ENCODE data around the gene HOXA5.

HOXA5 gene

DNA sequence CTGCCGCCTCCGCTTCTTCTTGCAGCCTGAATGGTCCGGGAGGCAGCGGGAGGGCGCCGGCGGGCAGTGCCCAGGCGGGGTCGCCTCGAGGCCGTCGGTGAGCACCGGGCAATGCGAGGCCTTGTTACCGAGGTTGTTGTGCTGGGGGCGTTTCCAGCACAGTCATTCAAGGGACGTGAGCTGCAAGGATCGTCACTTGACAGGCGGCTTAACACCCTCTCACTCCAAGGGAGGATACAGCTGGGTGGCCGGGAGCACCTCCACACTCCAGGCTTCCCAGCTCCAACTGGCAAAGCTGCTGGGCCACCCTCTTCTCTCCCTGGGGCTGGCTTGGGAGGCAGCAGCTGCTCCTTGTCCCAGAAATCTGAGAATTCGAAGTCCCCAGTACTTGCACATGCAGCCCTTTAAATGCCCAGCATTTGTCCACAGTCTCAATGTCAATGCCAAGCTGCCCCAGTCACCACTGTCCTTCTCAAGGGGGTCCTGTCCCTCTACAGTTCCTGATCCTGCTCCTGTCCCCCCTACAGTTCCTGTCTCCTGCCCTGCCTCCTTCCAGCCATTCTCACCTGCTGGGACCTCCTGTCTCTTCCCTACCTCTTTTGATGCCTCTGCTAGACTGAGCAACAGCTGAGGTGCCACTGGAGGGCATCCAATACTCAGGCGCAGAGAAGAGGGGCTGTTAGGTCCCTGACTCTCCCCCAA lies 46.0 kb upstream of the HOXA5 start:
- peak overlapping the region; percentile 55 to 92 (median 71) for H3K4me3 Mint-ChIP-seq
- H3K9me3 Mint-ChIP-seq = no peaks in the 10 kb centered on the region
- TF ChIP-seq, protein P1, sequence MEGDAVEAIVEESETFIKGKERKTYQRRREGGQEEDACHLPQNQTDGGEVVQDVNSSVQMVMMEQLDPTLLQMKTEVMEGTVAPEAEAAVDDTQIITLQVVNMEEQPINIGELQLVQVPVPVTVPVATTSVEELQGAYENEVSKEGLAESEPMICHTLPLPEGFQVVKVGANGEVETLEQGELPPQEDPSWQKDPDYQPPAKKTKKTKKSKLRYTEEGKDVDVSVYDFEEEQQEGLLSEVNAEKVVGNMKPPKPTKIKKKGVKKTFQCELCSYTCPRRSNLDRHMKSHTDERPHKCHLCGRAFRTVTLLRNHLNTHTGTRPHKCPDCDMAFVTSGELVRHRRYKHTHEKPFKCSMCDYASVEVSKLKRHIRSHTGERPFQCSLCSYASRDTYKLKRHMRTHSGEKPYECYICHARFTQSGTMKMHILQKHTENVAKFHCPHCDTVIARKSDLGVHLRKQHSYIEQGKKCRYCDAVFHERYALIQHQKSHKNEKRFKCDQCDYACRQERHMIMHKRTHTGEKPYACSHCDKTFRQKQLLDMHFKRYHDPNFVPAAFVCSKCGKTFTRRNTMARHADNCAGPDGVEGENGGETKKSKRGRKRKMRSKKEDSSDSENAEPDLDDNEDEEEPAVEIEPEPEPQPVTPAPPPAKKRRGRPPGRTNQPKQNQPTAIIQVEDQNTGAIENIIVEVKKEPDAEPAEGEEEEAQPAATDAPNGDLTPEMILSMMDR (IDR thresholded peaks at IDR 0.05; ENCODE audit: unreplicated experiment in 3 of 3) = no peak
- peaks cover 47% of the 10 kb centered on the region for H3K4me1 Mint-ChIP-seq
- H3K36me3 Mint-ChIP-seq (ENCODE audit: low read depth) = no peaks in the 10 kb centered on the region
- peak overlapping the region in 1 of 3 experiments; percentile 97 for H3K27ac Mint-ChIP-seq
- H3K27me3 Mint-ChIP-seq (ENCODE audit: low read depth) = peaks cover 100% of the 10 kb centered on the region

DNA sequence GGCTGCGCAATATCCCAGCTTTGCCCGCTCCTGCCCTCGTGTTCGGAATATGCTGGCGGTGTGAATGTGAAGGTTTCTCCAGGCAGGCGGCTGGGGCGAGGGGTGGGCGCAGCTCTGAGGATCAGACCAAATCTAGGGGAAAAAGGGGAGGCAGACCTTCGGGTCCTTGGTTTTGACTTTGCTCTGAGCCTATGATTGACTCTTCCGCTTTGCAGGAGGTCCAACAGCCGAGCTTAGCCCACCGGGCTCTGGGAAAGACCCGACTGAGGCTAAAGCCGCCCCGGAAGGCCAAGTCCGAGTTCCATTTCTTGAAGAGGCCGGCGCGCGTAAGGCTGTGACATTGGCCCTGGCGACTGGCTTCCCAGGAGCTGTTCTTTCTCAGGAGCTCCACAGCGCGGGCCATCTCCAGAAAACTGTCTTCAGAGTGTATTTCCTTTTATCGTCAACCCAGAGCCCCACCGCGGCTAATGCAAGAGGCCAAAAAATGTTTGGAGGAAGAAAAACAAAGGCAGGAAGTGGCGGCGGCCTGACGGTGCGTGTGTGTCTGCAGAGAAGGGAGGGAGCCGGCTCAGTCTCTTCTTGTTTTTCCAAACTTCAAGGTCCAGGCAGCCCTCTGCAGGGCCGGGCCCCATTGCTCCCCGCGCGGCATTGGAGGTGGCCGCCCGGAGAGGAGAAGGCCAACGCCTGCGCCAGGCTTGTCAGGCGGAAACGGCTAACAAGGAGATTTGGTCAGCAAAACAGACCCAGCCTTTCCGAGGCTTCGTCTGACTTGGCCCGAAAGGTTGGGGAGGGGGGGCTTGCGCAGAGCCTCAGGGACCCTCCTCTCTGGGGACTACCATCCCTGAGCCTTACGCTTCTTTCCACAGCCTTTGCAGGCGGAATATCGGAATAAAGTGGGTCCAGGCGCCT lies 45.2 kb upstream of the HOXA5 start:
- TF ChIP-seq, protein P1 (IDR thresholded peaks at IDR 0.05; ENCODE audit: unreplicated experiment in 3 of 3) = no peak
- H3K36me3 Mint-ChIP-seq (ENCODE audit: low read depth) = no peaks in the 10 kb centered on the region
- no peaks in the 10 kb centered on the region for H3K9me3 Mint-ChIP-seq
- H3K27ac Mint-ChIP-seq = peak overlapping the region; percentile 53 to 97 (median 78)
- peaks cover 43% of the 10 kb centered on the region for H3K4me1 Mint-ChIP-seq
- H3K27me3 Mint-ChIP-seq (ENCODE audit: low read depth) = peaks cover 100% of the 10 kb centered on the region
- peak overlapping the region; percentile 71 to 92 (median 79) for H3K4me3 Mint-ChIP-seq

- peak overlapping the region; percentile 53 to 97 (median 78) for H3K27ac Mint-ChIP-seq
- peaks cover 41% of the 10 kb centered on the region for H3K4me1 Mint-ChIP-seq
- TF ChIP-seq, protein P1 (IDR thresholded peaks at IDR 0.05; ENCODE audit: unreplicated experiment in 3 of 3) = no peak
- peak overlapping the region; percentile 71 to 92 (median 79) for H3K4me3 Mint-ChIP-seq
- no peaks in the 10 kb centered on the region for H3K9me3 Mint-ChIP-seq
- no peaks in the 10 kb centered on the region for H3K36me3 Mint-ChIP-seq (ENCODE audit: low read depth)
- peaks cover 100% of the 10 kb centered on the region for H3K27me3 Mint-ChIP-seq (ENCODE audit: low read depth)
These were observed 44.2 kb upstream of the HOXA5 start for GRCh38 chr7:27187475-27188385.

- H3K4me3 Mint-ChIP-seq = peak overlapping the region; percentile 91 to 92 (median 92)
- peaks cover 44% of the 10 kb centered on the region for H3K4me1 Mint-ChIP-seq
- peaks cover 100% of the 10 kb centered on the region for H3K27me3 Mint-ChIP-seq (ENCODE audit: low read depth)
- H3K9me3 Mint-ChIP-seq = no peaks in the 10 kb centered on the region
- TF ChIP-seq, protein P1 (IDR thresholded peaks at IDR 0.05; ENCODE audit: unreplicated experiment in 3 of 3) = no peak
- H3K36me3 Mint-ChIP-seq (ENCODE audit: low read depth) = no peaks in the 10 kb centered on the region
- peak overlapping the region; percentile 27 to 97 (median 97) for H3K27ac Mint-ChIP-seq
These were observed 43.4 kb upstream of the HOXA5 start for GRCh38 chr7:27186668-27187474.

All from nephron (organoid).